ENCODE results near the gene FAF2.

Gene FAF2

GRCh38 chr5:176533390-176533789 lies 85.2 kb downstream of the FAF2 start:
- DNase-seq: no peak

- no peak for DNase-seq
Observed at GRCh38 chr5:176533894-176534611, 85.9 kb downstream of the FAF2 start.

- no peak for DNase-seq
Observed at GRCh38 chr5:176534640-176535039, 86.5 kb downstream of the FAF2 start.

DNA sequence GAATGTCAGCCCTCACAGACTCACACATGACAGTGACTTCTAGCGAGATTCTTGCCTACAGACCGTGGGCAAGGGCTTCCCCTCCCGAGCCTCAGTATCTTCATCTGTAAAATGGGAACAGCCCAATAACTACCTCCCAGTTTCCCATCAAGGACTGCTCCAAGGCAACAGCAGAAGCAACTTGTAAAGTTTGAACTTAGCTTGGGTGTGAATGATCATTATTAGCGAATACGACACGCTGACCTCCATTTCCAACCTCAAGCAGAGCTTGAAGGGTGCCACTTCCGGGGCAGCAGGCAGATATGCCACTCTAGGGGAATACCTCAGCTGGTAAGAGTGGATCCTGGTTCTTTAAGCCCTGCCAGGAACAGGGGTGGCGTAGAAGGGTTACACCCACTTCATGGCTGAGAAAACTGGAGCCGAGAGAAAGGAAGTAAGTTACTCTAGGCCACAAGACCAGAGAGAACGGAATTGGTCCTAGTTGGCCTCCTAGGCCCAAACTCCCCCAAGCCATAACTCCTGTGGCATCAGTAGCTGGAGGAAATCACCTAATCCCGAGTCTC lies 87.0 kb downstream of the FAF2 start:
- no peak for DNase-seq

DNA sequence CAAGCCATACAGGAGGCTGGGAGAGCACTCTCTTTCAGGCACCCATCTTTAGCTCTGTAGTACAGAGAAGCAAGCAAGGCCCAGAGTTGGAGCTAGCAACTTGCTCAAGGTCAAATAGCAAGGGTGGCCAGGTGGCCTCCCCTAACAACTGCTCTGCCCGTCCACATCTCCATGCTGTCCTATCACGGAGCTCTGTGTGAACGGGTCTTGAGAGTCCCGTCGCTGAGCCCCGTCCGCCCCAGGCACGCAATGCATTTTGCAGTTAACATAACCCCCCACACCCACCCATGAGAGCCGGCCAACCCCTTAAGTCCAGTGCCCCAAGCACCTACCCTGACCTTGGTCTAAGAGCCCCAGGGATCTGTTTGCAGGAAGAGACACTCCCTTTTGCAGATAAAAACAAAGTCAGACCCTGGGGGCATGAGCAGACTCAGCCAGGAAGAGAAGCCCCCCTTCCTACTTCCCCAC lies 87.5 kb downstream of the FAF2 start:
- peak in 1 of 2 experiments; percentile 28 for DNase-seq

DNA sequence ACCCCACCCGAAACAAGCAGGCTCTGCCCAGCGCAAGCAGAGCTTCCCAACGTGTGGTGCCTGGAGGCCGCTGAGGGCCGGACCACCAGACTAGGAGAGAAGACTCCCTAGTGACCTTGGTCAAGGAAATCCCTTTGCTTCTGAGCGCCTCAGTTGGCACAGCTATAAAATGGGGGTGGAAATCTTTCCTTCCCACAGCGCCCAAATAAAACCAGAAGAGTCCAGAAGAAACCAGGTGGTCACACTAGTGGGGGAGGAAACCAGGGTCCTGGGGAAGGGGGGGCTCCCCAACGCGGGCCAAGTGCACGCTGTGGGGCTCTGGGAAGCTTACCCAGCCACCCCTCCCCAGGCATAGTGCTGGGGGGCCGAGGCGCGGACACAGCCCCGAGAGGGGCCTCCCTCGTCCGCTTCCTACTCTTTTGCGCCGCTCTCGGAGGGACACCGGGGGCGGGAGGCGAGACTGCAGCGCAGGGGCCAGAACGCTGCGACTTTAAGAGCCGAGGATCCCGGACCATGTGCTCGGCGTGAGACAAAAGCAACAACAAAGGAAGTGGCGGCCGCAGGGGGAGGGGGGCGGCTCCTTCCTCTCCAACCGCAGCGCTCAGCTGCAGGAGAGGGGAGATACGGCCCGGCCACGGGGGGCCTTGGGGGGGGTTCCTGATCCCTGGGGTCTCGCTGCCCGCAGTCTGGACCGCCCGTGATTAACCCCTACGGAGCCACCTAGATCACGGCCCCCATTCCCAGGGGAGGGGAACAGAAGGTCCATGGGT lies 88.1 kb downstream of the FAF2 start:
- peak; percentile 29 to 61 for DNase-seq

DNA sequence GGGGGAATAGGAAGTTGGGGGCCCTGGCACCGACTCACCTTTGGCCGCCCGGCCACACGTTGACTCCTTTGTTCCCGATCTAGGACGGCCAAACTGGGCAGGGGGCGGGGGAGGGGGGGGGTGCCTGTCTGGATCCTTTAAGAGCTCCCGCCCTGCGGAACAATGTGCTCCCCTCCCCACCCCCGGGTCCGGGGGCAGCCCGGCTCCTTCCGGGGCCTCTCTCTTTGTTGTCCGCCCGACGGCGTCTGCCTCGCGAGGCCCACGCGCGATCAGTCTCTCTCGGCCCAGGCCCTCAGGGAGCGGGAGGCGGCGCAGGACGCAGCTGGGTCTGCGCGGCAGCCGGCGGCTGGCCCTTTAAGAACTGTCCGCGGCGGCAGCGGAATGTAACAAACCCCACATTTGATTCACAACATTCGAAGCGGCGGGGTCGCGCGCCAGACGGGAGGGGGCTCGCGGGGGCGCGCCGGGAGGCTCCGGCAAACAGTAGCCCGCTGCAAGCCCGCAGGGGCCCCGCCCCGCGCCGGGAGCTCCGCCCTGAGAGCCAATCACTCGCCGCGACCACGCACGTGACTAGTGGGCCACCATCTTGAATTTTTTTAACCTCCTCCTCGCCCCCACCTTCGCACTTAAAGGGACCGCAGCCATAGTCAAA lies 88.8 kb downstream of the FAF2 start, which contains the start of gene RNF44:
Gene RNF44, minus strand, starts transcription at position 501 of the 652 bp plus-strand sequence. CDS start 4,930 bp downstream, outside the sequence.
- DNase-seq: peak; percentile 90 to 95

GRCh38 chr5:176537554-176538229 lies 89.5 kb downstream of the FAF2 start:
- DNase-seq: peak; percentile 97 to 98

- DNase-seq: peak in 1 of 2 experiments; percentile 30
Observed at GRCh38 chr5:176538230-176538988, 90.2 kb downstream of the FAF2 start.

DNA sequence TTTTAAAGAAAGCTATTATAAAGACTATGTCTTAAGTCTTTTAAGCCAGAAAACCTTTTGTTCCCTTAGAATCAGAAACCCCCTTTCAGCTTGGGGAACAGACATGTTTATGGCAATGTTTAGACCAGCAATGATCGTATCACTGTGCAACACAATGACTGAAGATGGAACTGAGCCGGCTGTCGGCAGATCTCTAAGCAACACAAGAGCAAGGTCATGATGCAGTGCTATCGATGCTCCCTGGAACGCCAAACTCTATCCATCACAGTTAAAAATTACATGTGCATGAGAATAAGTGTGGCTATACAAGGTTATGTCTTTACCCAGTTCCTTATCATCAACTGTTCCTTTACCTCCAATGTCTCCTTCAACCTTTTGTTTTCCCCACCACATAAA lies 90.8 kb downstream of the FAF2 start:
- no peak for DNase-seq

- DNase-seq: no peak
Observed at GRCh38 chr5:176540476-176540899, 92.3 kb downstream of the FAF2 start.

DNA sequence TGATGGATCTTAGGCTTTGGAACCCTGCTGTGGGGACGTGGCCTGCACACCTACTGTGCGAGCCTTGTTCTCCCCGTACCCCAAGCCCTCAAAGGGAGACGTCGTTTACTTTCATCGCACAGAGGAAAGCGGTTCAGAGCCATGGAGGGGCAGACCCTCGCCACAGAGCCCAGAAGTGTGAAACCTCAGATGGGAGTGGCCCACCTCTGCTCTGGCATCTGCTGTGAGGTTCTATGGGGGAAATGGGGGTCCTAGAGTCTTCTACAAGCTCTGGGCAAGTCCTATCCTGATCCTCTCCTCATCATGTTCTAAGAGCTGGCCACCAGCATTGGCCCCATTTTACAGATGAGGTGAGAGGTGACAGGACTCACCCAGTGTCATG lies 92.8 kb downstream of the FAF2 start:
- DNase-seq: no peak

DNA sequence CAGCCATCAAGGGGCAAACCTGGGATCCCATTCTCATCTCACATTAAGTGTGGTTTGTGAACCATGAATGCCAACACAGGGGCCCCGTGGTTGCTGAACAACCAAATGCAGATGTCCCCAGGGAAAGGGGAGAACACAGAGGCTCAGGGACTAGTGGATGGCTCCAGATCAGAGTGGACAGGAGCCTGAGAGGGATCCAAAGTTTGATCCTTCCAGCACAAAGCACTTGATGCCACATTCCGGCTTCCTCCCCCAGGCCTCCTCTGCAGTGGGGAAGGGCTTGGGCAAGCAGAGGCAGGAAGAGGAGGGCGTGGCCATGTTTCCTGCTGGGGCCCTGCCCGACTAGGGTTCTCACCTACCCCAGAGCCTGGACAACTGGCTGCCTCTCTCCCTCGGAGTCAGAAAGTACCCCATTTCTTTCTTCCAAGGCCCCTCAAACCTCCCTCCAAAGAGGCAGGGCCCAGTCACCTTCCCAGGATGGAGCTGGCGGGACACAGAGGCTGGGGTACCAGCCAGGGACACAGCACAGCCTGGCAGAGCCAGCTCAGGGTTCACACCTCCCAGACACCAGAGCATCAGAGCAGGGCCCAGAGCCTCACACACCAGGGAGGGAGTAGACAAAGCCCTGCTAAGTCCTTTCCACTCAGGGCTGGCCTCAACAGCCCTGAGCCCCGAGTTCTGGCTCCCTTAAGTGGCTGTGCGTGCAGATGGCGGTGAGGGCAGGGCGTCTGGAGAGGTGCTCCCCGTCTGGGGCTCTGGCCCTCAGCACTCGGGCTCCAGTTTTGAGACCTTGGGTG lies 93.4 kb downstream of the FAF2 start:
- peak; percentile 41 to 63 for DNase-seq

GRCh38 chr5:176542135-176542595 lies 94.0 kb downstream of the FAF2 start:
- no peak for DNase-seq

GRCh38 chr5:176542596-176543427 lies 94.6 kb downstream of the FAF2 start:
- peak; percentile 22 to 23 for DNase-seq

DNA sequence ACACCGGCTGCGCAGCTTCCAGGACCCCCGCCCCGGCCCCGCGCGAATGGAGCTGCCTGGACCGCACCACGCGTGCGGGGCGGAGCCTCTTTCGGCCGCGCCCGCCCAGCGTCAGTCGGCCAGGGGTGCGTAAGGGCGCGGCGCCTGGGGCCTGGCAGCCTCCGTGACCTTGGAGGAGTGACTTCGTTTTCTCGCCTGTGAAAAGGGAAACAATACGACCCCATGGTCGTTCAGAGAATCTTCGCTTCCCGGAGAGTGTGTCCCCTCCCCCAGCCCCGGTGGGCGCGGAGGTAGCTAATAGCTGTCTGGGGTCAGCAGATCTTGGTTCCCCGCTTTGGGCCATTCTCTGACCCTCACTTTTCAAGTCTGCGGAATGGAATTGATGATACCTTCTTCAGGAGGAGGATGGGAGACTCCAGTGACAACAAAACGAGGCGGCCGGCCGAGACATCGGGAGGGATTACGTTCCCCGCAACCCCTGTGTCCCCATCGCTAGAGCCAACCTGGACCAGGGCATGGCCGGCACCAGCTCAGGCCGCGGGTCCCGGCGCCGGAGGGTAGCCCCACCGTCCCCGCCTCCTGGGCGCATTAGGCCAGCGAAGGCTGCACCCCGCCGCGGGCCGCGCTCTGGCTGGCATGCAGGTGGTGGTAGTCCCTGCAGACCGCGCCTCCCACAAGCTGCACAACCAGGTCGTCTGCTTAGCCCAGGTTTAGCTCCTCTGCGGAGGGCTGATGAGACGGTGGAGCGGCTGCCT lies 95.4 kb downstream of the FAF2 start:
- DNase-seq: peak; percentile 83 to 87

GRCh38 chr5:176545388-176545736 lies 97.2 kb downstream of the FAF2 start:
- DNase-seq: no peak

DNA sequence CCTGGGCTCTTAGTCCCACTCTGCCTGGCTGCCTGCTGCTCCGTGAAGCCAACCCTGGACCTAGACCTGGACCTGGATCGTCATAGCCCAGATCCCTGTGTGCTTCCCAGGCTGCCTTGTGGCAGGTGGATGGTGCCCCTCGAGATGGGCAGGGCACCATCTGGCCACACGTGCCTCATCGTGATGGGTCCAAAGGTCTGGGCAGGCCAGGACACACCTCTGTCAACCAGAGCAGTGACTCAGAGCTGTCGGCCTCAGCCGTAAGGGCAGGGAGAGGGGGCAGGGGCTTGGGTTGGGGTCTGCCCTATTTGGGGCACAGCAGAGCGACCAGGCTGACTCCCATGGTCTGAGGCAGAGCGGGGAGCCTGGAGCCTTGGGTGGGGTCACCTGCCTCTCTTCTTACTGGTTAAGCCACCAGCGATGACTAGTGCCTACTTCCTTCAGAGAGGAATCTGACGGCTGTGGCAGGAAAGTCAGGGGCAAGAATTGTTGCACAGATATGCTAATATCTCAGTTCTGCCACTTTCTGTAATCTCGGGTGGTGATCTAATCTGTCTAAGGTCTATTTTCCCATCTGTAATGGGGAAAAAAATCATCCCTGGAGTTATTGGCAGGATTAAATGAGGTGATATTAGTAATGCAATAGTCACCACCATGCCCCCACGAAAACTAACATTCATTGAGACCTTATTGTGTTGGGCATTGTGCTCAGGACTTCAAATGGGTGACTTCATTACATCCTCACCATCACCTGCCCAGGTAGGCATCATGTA lies 97.7 kb downstream of the FAF2 start:
- DNase-seq: no peak

Measured in SHP77 (cell line).